HepG2 (cell line): ENCODE data around the gene CARTPT.

Source experiments
- CREB1 ChIP-seq, 2 experiments: fragments of 450-650 bp in 1 of 2; IDR thresholded peaks; 2 replicates each; pipeline ENCODE4 v1.6.1; 2016 to 2017; ENCODE audit warnings: control low read depth in 1 of 2, mild to moderate bottlenecking in 1 of 2, missing compliant biosample characterization in 1 of 2, missing genetic modification characterization in 1 of 2
- HOXA7 ChIP-seq: sonication (generic); formaldehyde crosslinking; IDR thresholded peaks from 2 replicates; pipeline ENCODE4 v1.8.1; 2022; ENCODE audit warnings: mild to moderate bottlenecking, missing genetic modification reagents, moderate library complexity
- MTF1 ChIP-seq: sonication (generic); formaldehyde crosslinking; IDR thresholded peaks from 2 replicates; pipeline ENCODE4 v1.5.0; 2020; ENCODE audit warnings: missing genetic modification reagents
- NFE2L2 ChIP-seq: fragments of 150-350 bp; IDR thresholded peaks from 2 replicates; pipeline ENCODE4 v1.6.1; 2014; ENCODE audit warnings: low read length
- PRDM4 ChIP-seq: sonication (generic); formaldehyde crosslinking; IDR thresholded peaks from 2 replicates; pipeline ENCODE4 v1.9.0; 2021; ENCODE audit warnings: missing genetic modification reagents, borderline replicate concordance
- REST ChIP-seq, 2 experiments: IDR thresholded peaks; 2 replicates each; pipeline ENCODE4 v1.6.1; 2011 to 2012; ENCODE audit warnings: low read length in 2 of 2, borderline replicate concordance in 1 of 2, low read depth in 1 of 2, mild to moderate bottlenecking in 1 of 2, moderate library complexity in 1 of 2
- RFX1 ChIP-seq: fragments of 450-650 bp; IDR thresholded peaks from 2 replicates; pipeline ENCODE4 v1.6.1; 2017
- SRSF9 ChIP-seq: fragments of 200-400 bp; formaldehyde crosslinking; IDR thresholded peaks from 2 replicates; pipeline ENCODE4 v1.6.1; 2018; ENCODE audit warnings: borderline replicate concordance, mild to moderate bottlenecking, low read depth, low read length; ENCODE audit not compliant: insufficient read depth, poor library complexity, severe bottlenecking
- TFAP4 ChIP-seq: sonication (generic); IDR thresholded peaks from 2 replicates; pipeline ENCODE4 v1.6.1; 2016; ENCODE audit warnings: low read depth, borderline replicate concordance
- YY1 ChIP-seq: IDR thresholded peaks from 2 replicates; pipeline ENCODE4 v1.6.1; 2011; ENCODE audit warnings: low read length, low read depth, moderate library complexity, mild to moderate bottlenecking; ENCODE audit not compliant: insufficient read depth, insufficient replicate concordance
- ZC3H4 ChIP-seq: sonication (generic); formaldehyde crosslinking; IDR thresholded peaks from 2 replicates; pipeline ENCODE4 v1.4.0; 2020; ENCODE audit warnings: missing genetic modification reagents, borderline replicate concordance
- ZNF263 ChIP-seq: sonication (generic); formaldehyde crosslinking; IDR thresholded peaks from 2 replicates; pipeline ENCODE4 v1.4.0; 2020; ENCODE audit warnings: missing genetic modification reagents
- ZNF407 ChIP-seq: sonication (generic); formaldehyde crosslinking; IDR thresholded peaks from one replicate; pipeline ENCODE4 v1.5.1; 2020; ENCODE audit warnings: mild to moderate bottlenecking, missing genetic modification reagents; ENCODE audit errors: not compliant biosample characterization

GRCh38 chr5:71706906-71707305 is 12.2 kb upstream of the CARTPT start:
- TF ChIP-seq MTF1 (no peak), YY1 (no peak), ZC3H4 (CRISPR knock-in tag) (no peak), ZNF263 (CRISPR knock-in tag) (no peak), HOXA7 (CRISPR knock-in tag) (no peak), ZNF407 (CRISPR knock-in tag) (no peak), NFE2L2 (no peak), CREB1 (IDR thresholded peaks at IDR 0.05) (no peak), CREB1 (CRISPR knock-in tag; IDR thresholded peaks at IDR 0.05) (no peak), RFX1 (no peak), TFAP4 (no peak), SRSF9 (no peak), PRDM4 (CRISPR knock-in tag) (no peak), REST (IDR thresholded peaks at IDR 0.05; ENCODE audit: borderline replicate concordance in 1 of 2, low read depth in 1 of 2, low read length in 2 of 2) (no peak)
